Mesodermal cell (in vitro differentiated cells): ENCODE data around the gene MACROH2A1. TPM values are rescaled to one million over a fixed set of nuclear protein-coding genes. Genes with fewer than 3 reads are reported as not detected.

Source experiments
- H3K27ac ChIP-seq: 2 replicates; pipeline ENCODE4 v1.7.0; 2013; ENCODE audit warnings: mild to moderate bottlenecking, low read depth, low read length, moderate library complexity; ENCODE audit not compliant: severe bottlenecking
- H3K36me3 ChIP-seq: 2 replicates; pipeline ENCODE4 v1.7.1; 2013; ENCODE audit warnings: mild to moderate bottlenecking, low read length, moderate library complexity; ENCODE audit not compliant: control insufficient read depth, insufficient read depth
- H3K4me1 ChIP-seq: one replicate; pipeline ENCODE4 v1.7.1; 2013; ENCODE audit warnings: mild to moderate bottlenecking, low read length; ENCODE audit not compliant: insufficient read depth, control insufficient read depth, poor library complexity, severe bottlenecking
- H3K4me3 ChIP-seq: 2 replicates; pipeline ENCODE4 v1.7.0; 2013; ENCODE audit warnings: low read length, control low read depth, mild to moderate bottlenecking; ENCODE audit not compliant: insufficient read depth, poor library complexity, severe bottlenecking; ENCODE audit errors: extremely low read depth
- H3K9me3 ChIP-seq: 2 replicates; pipeline ENCODE4 v1.7.1; 2013; ENCODE audit warnings: mild to moderate bottlenecking, low read length, moderate library complexity; ENCODE audit not compliant: control insufficient read depth
- WGBS, 2 experiments: methylation state at CpG; one replicate each; pipeline ENCODE4 v1.1.5; 2013; ENCODE audit warnings: missing lambda C conversion rate in 2 of 2; ENCODE audit not compliant: insufficient coverage in 2 of 2; 5-methylcytosine and 5-hydroxymethylcytosine counted together
- polyA plus RNA-seq, 2 experiments: library from polyadenylated mRNA; stranded (reverse); fragments of 50-300 nt; gene quantifications; one replicate each; pipeline ENCODE4 v1.2.3, GENCODE V29; 2013

MACROH2A1 gene
- 245 TPM for polyA plus RNA-seq (2013, experiment 1 of 2)
- polyA plus RNA-seq (2013, experiment 2 of 2) = 215 TPM

DNA sequence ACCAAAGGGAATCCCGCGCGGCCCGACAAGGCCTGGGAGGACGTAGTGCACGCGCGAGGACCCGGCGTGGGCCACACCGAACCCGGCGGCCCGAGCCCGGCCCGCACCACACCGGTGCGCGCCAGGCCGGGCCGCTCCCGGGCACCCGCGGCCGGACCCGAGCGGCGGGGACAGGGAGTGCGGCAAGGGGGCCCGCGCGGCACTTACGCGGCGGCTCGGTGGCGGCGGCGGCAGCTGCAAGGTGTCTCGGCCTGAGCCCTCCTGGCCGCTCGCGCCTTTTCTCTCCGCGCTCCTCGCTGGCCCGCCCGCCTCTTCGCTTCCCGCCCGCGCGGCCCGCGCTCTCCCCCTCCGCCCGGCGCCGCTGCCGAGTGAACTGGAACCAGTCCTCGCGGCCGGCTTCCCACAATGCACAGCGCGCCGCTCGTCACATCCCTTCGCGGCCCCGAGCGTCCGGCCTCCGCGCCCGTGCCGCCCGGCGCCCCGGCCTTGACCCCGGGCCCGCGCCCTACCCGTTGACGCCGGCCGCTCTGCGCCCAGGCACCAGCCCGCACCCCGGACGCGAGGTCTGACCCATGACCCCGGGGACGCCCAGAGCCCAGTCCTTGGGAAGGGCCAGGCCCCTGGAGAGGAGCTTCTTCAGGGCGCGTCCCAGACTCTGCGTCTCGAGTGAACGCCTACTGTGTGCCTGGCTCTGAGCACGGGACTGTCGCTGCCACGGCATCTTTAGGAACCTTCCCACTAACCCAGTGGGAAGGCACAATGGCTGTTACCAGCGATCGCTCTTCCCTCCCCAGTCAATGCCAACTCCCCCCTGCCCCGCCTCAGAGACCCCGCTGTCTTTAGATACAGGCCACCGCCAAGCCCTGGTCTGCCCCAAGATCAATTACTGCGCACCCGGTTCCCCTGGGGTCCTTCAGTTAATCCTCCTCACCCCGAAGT, at the start of gene MACROH2A1:
MACROH2A1 (minus strand) TSS at position 377 of the 939 bp plus-strand sequence. CDS start 10,138 bp downstream, outside the sequence.
- Histone ChIP-seq H3K9me3 (no peaks in the 10 kb centered on the region), H3K36me3 (peaks cover 10% of the 10 kb centered on the region), H3K27ac (peak within 1 kb of the TSS; percentile 77), H3K4me1 (peaks cover 25% of the 10 kb centered on the region), H3K4me3 (peak within 1 kb of the TSS; percentile 83)
- 0% methylated on average over 91 to 98 of the region's 109 CpGs for WGBS, 2 experiments

DNA sequence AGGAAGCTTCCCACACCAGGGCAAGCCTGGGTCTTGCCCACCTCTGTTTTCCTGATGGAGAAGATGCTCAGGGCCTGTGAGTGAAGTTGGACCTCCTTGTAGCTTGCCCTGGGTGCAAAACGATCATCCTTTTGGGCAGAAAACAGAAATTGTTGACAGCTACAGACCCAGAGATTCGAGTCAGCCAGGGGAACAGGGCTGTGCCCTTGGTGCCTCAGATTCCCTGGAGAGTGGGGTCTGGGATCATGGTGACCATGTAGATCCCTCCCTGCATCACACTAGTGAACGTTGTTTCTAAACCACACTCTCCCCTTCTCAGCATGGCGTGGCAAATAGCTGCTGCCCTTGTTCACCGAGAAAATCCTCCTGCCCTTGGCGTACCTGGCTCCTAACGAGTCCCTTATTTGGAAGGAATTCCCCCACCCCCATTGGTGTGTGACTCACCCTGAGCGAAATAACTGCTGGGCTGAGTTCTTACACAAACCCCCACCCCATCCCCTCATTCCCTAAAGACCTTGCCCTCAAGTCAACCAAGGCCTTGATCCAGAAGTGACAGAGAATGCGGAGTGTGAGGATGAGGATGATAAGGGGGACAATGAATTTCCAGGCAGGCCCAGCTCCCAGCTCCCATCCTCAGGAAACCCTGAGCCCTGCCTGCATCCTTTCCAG, 49.2 kb upstream of the MACROH2A1 start:
- no peak overlapping the region for H3K27ac ChIP-seq
- H3K4me3 ChIP-seq = no peak overlapping the region
- H3K4me1 ChIP-seq = peaks cover 24% of the 10 kb centered on the region
- H3K36me3 ChIP-seq = no peaks in the 10 kb centered on the region
- H3K9me3 ChIP-seq = no peaks in the 10 kb centered on the region
- WGBS, 2 experiments = 57 to 68% methylated on average over 3 to 7 of the region's 9 CpGs

DNA sequence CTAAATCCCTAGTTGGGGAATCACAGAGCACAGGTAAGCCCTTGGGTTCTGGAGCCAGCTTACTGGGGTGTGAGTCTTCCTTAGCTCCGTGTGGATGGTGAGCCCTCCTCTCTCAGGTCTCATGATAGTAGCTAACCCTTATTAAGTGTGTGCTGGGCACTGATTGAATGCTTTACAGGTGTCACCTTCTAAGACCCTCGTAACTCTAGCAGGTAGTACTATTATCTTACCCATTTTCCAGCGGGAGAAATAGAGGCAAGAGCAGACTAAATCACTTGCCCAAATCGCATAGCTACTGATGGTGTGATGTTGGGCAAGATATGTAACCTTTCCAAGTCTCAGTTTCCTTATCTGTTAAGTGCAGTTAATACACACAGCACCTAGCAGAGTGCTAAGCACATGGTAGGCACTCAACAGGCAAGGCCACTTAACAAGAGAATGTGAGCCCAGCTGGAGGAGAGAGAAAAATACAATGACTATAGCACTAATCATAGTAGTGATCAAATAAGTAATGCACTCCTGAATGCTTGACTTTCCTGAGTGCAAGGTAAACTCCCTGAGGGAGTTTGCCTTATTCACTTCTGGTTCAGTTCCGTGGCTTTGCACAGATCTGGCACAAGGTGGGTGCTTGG, 48.4 kb upstream of the MACROH2A1 start, which contains the start of gene DCANP1:
DCANP1 (minus strand) TSS at position 51 of the 632 bp plus-strand sequence. CDS start 240 bp downstream, outside the sequence.
- Histone ChIP-seq H3K27ac (no peak within 1 kb of the TSS), H3K4me3 (no peak within 1 kb of the TSS), H3K9me3 (no peaks in the 10 kb centered on the region), H3K36me3 (no peaks in the 10 kb centered on the region), H3K4me1 (peaks cover 29% of the 10 kb centered on the region)
- 89 to 97% methylated on average over 1 to 4 of the region's 5 CpGs for WGBS, 2 experiments

DNA sequence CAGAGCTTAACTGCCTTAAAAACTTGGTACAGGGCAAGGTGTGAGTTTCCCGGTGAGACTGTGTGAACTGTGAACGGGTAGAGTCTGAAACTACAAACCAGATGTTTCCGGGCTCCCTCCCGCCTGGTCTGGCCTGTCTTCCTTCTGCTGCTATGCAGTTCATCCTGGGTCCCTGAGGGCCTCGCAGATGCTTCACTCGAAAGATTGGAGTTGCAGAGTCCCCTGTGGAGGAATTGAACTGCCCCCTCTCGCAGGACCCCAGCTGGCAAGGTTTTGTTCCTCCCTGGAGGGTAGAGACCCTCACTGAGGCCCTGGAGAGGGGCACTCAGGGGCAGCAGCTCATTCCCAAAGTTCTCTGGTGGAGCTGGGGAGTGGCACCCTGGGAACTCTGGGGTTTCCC, 47.6 kb upstream of the MACROH2A1 start:
- H3K4me3 ChIP-seq = no peak overlapping the region
- H3K36me3 ChIP-seq = no peaks in the 10 kb centered on the region
- H3K27ac ChIP-seq = no peak overlapping the region
- H3K9me3 ChIP-seq = no peaks in the 10 kb centered on the region
- peaks cover 29% of the 10 kb centered on the region for H3K4me1 ChIP-seq
- WGBS, 2 experiments = 89 to 100% methylated on average over 4 to 7 of the region's 7 CpGs

DNA sequence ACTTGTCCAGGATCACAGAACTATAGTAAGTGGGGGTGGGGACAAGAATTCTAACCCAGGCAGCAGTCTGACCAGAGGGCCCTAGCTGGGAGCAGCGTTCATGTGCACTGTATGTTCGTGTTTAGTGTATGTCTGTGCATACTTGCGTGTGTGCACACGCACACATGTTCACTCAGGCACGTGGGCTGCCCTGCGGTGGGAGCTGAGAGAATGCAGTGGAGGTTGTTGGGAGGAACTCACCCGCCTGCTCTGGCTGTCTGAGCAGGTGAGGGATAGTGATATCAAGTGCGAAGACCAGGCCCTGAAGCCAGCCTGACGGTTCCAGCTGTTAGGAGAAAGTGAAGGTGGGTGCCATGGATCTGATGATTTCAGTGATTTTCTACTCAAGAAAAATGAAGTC, 47.2 kb upstream of the MACROH2A1 start:
- Histone ChIP-seq H3K27ac (no peak overlapping the region), H3K4me1 (peaks cover 29% of the 10 kb centered on the region), H3K9me3 (no peaks in the 10 kb centered on the region), H3K36me3 (no peaks in the 10 kb centered on the region), H3K4me3 (no peak overlapping the region)
- 92 to 98% methylated on average over 9 of the region's 9 CpGs for WGBS, 2 experiments

DNA sequence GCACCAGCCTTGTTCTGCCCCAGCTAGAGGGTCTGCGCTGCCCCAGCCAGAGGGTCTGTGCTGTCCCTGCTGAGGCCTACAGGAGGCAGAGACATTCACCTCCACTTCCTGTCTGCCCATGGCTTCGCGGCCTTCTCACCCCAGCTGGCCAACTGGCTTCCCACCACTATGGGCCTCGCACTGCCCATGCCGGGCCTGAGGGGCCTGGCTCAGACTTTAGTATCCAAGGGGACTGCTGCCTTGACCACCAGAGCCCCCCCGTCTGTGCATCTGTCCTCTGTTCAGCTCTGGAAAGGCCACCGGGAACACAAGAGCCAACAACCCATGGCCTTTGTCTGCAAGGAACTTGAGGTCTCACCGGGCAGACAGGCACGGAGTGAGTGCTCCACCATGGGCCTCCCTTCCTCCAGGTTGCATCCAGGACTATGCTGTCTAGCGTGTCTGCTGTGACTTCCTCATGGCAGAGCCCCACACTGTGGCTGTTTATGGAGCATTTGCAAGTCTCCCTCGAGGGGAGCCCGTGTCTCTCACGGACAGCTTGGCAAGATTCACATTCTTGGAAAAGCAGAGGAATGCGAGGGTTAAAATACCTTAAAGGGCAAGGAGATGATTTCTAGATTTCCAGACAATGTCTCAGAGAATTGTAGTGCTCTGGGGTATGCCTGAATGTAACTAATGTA, 46.4 kb upstream of the MACROH2A1 start:
- H3K27ac ChIP-seq = no peak overlapping the region
- WGBS, 2 experiments = 88 to 90% methylated on average over 14 of the region's 14 CpGs
- H3K36me3 ChIP-seq = no peaks in the 10 kb centered on the region
- H3K9me3 ChIP-seq = no peaks in the 10 kb centered on the region
- no peak overlapping the region for H3K4me3 ChIP-seq
- peaks cover 29% of the 10 kb centered on the region for H3K4me1 ChIP-seq

DNA sequence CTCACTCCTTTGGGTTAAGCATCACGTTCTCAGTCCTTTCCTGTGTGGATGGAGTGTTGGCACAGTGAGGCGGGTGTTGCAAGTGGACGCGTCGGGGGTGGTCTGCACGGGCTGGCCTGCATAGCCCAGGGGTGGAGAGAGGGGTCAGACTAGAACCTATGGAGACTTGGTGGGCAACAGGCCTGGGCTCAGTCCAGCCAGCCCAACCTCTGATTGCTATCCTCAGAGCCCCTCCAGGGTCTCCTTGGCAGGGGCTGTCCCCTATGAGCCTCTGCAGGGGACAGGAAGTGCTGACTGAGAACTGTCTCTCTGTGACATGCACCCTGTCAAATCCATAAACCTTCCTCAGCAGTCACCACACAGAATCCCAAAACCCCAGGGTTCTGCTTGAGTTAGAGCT, 45.9 kb upstream of the MACROH2A1 start:
- WGBS, 2 experiments = 100% methylated on average over 2 of the region's 6 CpGs
- H3K4me3 ChIP-seq = no peak overlapping the region

DNA sequence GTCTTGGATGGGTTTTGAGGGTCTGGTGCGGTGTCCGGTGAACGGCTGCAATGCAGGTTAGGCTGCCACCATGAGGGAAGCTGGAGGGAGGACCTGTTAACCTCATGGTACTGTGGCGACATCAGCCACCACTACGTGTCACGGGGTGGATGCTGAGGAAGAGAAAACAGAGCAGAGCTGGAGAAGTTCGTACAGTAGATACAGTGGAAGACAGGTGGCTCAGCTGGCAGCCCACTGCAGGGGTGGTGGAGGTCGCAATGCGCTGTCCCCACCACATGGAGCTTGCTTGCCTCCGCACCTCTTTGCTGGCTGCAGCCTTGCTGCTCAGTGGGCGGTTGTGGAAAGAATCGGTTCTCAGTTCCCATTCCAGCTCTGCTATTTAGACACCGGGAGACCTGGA, 45.3 kb upstream of the MACROH2A1 start:
- Histone ChIP-seq H3K9me3 (no peaks in the 10 kb centered on the region), H3K36me3 (no peaks in the 10 kb centered on the region), H3K4me3 (no peak overlapping the region), H3K27ac (no peak overlapping the region), H3K4me1 (peaks cover 30% of the 10 kb centered on the region)
- WGBS, 2 experiments = 93 to 96% methylated on average over 10 to 11 of the region's 13 CpGs

More for the DNA sequence above, 45.9 kb upstream of the MACROH2A1 start:
- no peaks in the 10 kb centered on the region for H3K36me3 ChIP-seq
- no peaks in the 10 kb centered on the region for H3K9me3 ChIP-seq
- H3K27ac ChIP-seq = no peak overlapping the region
- H3K4me1 ChIP-seq = peaks cover 29% of the 10 kb centered on the region

DNA sequence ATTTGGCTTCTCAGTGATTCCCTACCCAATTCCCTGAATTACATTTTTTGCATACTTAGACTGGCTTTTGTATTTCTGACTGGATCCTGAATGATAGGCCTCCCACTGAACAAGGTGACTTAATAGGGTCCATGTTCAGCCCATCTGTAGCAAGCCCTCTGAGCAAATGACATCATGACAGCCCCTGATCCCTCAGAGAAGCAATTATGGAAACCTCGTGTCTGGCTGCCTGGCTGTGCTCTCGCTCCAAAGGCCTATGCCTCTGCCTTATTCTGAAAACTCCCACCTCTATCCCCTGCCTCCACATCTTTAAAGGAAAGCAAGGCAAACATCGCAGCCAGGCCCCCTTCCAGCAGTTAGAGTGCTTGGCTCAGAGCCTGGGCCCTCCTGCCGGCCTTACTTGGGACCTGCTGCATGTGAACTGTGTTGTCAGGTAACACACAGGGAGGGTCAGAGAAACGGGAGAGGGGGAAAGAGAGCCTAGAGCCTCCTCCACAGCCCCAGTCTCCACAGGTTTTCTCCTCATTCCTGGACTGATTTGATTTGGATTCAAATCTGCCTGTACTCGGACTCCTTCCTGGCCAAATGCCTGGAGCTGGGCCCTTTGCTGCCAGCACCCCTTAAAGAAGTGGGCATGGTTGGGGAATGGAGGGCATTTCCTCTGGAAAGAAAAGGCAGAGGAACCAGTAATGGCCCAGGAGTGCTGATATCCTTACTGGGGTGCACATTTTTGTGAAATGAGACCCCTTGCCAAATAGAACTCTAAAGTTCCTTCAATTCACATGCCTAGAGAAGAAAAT, 44.3 kb upstream of the MACROH2A1 start:
- no peak overlapping the region for H3K27ac ChIP-seq
- no peaks in the 10 kb centered on the region for H3K36me3 ChIP-seq
- peaks cover 34% of the 10 kb centered on the region for H3K4me1 ChIP-seq
- no peak overlapping the region for H3K4me3 ChIP-seq
- WGBS, 2 experiments = 63 to 95% methylated on average over 4 to 5 of the region's 6 CpGs
- H3K9me3 ChIP-seq = no peaks in the 10 kb centered on the region
